C4-2B (cell line): Measurements from ENCODE around the gene MAD2L1BP.

Experiments
- H3K27ac ChIP-seq: fragments of 450-650 bp; 2 replicates; pipeline ENCODE4 v1.5.1; 2017
- CTCF ChIP-seq: fragments of 450-650 bp; conservative IDR thresholded peaks from 2 replicates; pipeline ENCODE4 v1.5.1; 2017; ENCODE audit warnings: mild to moderate bottlenecking
- ZFX ChIP-seq: fragments of 450-650 bp; IDR thresholded peaks from 2 replicates; pipeline ENCODE4 v1.6.1; 2017

MAD2L1BP gene

GRCh38 chr6:43681303-43681702 is 45.7 kb downstream of the MAD2L1BP start:
- TF ChIP-seq CTCF (no peak), ZFX (no peak)
- no peak overlapping the region; the same call in 1 of the 2 replicates for H3K27ac ChIP-seq

- peak overlapping the region; percentile 76 for H3K27ac ChIP-seq
- TF ChIP-seq ZFX (no peak), CTCF (no peak)
Observed at GRCh38 chr6:43682724-43683429, 47.2 kb downstream of the MAD2L1BP start.

GRCh38 chr6:43683708-43684455 is 48.2 kb downstream of the MAD2L1BP start:
- TF ChIP-seq ZFX (no peak), CTCF (no peak)
- H3K27ac ChIP-seq = peak overlapping the region; percentile 76

- H3K27ac ChIP-seq = peak overlapping the region; percentile 89
- no peak for TF ChIP-seq CTCF
- no peak for TF ChIP-seq ZFX
Observed at GRCh38 chr6:43687079-43687436, 51.4 kb downstream of the MAD2L1BP start.

GRCh38 chr6:43687437-43688347 is 52.1 kb downstream of the MAD2L1BP start, which contains the start of gene MRPS18A:
MRPS18A (minus strand) TSS chr6:43687791; CDS start chr6:43687779, 12 bp downstream.
- peak within 1 kb of the TSS; percentile 89 for H3K27ac ChIP-seq
- TF ChIP-seq ZFX = no peak
- TF ChIP-seq CTCF = no peak

GRCh38 chr6:43689421-43689820 is 53.8 kb downstream of the MAD2L1BP start:
- TF ChIP-seq CTCF = no peak
- no peak for TF ChIP-seq ZFX
- no peak overlapping the region for H3K27ac ChIP-seq
